Keratinocyte (primary cell): ENCODE results near the gene BHLHE40. TPM values are rescaled to one million over a fixed set of nuclear protein-coding genes. Genes with fewer than 3 reads are reported as not detected.
A peak's percentile ranks its signal among the peaks of the same experiment; 100 is the strongest.

Source experiments
- DNase-seq: peaks from one replicate; pipeline ENCODE4 v3.0.0-alpha.2; 2011; ENCODE audit warnings: low read depth, missing footprints, low spot score
- FAIRE-seq: peaks from 2 replicates; lab custom pipeline; 2011; peaks lifted over from hg19 to GRCh38; lab: Jason Lieb, UNC
- H2AFZ ChIP-seq: 2 replicates; pipeline ENCODE4 v1.6.0; 2012; ENCODE audit warnings: low read length, control low read depth, inconsistent platforms; ENCODE audit not compliant: control insufficient read depth
- H3K27ac ChIP-seq: 2 replicates; pipeline ENCODE4 v1.5.1; 2011; ENCODE audit warnings: low read length; ENCODE audit not compliant: control insufficient read depth, insufficient read depth
- H3K27me3 ChIP-seq: 3 replicates; pipeline ENCODE4 v1.6.0; 2011; ENCODE audit warnings: low read length; ENCODE audit not compliant: control insufficient read depth, insufficient read depth; ENCODE audit errors: extremely low read depth
- H3K36me3 ChIP-seq, 2 experiments: 2 replicates in 1 of 2; 3 replicates in 1 of 2; pipeline ENCODE4 v1.5.1; 2011; ENCODE audit warnings: low read length in 2 of 2, mild to moderate bottlenecking in 1 of 2; ENCODE audit not compliant: control insufficient read depth in 2 of 2, insufficient read depth in 2 of 2; ENCODE audit errors: extremely low read depth in 1 of 2
- H3K4me1 ChIP-seq: 3 replicates; pipeline ENCODE4 v1.5.1; 2011; ENCODE audit warnings: low read length; ENCODE audit not compliant: control insufficient read depth, insufficient read depth; ENCODE audit errors: extremely low read depth
- H3K4me2 ChIP-seq: 3 replicates; pipeline ENCODE4 v1.6.0; 2011; ENCODE audit warnings: low read depth, low read length; ENCODE audit not compliant: control insufficient read depth, insufficient read depth; ENCODE audit errors: extremely low read depth
- H3K4me3 ChIP-seq, 3 experiments: fragments of 200-600 bp in 1 of 3; sonication (generic) in 1 of 3; 2 replicates in 2 of 3; 3 replicates in 1 of 3; pipeline ENCODE4 v1.5.1; 2011 to 2016; ENCODE audit warnings: low read length in 3 of 3, mild to moderate bottlenecking in 3 of 3, control low read depth in 2 of 3, inconsistent platforms in 1 of 3, low read depth in 1 of 3, mixed read lengths in 1 of 3, mixed run types in 1 of 3, moderate library complexity in 1 of 3; ENCODE audit not compliant: control insufficient read depth in 2 of 3, insufficient read depth in 2 of 3; ENCODE audit errors: extremely low read depth in 1 of 3
- H3K79me2 ChIP-seq: 2 replicates; pipeline ENCODE4 v1.6.0; 2012; ENCODE audit warnings: low read length; ENCODE audit not compliant: control insufficient read depth, insufficient read depth
- H3K9ac ChIP-seq: 3 replicates; pipeline ENCODE4 v1.6.0; 2011; ENCODE audit warnings: low read length; ENCODE audit not compliant: control insufficient read depth, insufficient read depth; ENCODE audit errors: extremely low read depth
- H3K9me1 ChIP-seq: 3 replicates; pipeline ENCODE4 v1.6.0; 2011; ENCODE audit warnings: low read length; ENCODE audit not compliant: control insufficient read depth, insufficient read depth; ENCODE audit errors: extremely low read depth
- H3K9me3 ChIP-seq: 2 replicates; pipeline ENCODE4 v1.5.1; 2012; ENCODE audit warnings: low read depth, low read length; ENCODE audit not compliant: control insufficient read depth
- H4K20me1 ChIP-seq: 3 replicates; pipeline ENCODE4 v1.6.0; 2011; ENCODE audit warnings: low read length; ENCODE audit not compliant: control insufficient read depth, insufficient read depth; ENCODE audit errors: extremely low read depth
- CTCF ChIP-seq, 3 experiments: IDR thresholded peaks in 1 of 3; conservative IDR thresholded peaks in 1 of 3; optimal IDR thresholded peaks in 1 of 3; 2 replicates in 2 of 3; 3 replicates in 1 of 3; pipeline versions ENCODE3 to v1.5.1; 2011; ENCODE audit warnings: low read length in 3 of 3, mild to moderate bottlenecking in 3 of 3, moderate library complexity in 2 of 3, control low read depth in 1 of 3, inconsistent platforms in 1 of 3; ENCODE audit not compliant: insufficient read depth in 2 of 3; ENCODE audit errors: extremely low read depth in 1 of 3
- EZH2 ChIP-seq: IDR thresholded peaks from one replicate; pipeline ENCODE4 v1.6.1; 2012; ENCODE audit warnings: inconsistent platforms, mild to moderate bottlenecking, low read length, moderate library complexity
- dilution Hi-C: fragments of 300-500 bp; cut with MboI; formaldehyde crosslinking; loops from one replicate; pipeline ENCODE4 v1.7.0; 2020; ENCODE audit warnings: low sequenced_read_pairs; ENCODE audit not compliant: extremely low pct_ligation_motif_present
- polyA plus RNA-seq, 5 experiments: library from polyadenylated mRNA; depleted of rRNA in 3 of 5; stranded (reverse) in 3 of 5; stranded (forward) in 1 of 5; unstranded in 1 of 5; fragments of >200 nt; gene quantifications; 1 replicate in 1 of 5; 2 replicates in 3 of 5; 3 replicates in 1 of 5; pipeline versions ENCODE4 v1.2.1 to v1.2.3, GENCODE V29; 2011 to 2012; ENCODE audit warnings: missing spikeins in 2 of 5, low read depth in 1 of 5, low replicate concordance in 1 of 5

BHLHE40 gene
- polyA plus RNA-seq, 1 donor (not counting 4 experiments of a cell fraction or from before 2014, with no cell fraction given), result 95.7 TPM

- no peaks in the 10 kb centered on the region for H3K9me1 ChIP-seq
- H3K4me3 ChIP-seq, result no peak overlapping the region
Observed at GRCh38 chr3:5021116-5022092, 42.2 kb downstream of the BHLHE40 start.

GRCh38 chr3:5022187-5022965 lies 43.1 kb downstream of the BHLHE40 start:
- no peaks in the 10 kb centered on the region for H3K36me3 ChIP-seq
- TF ChIP-seq EZH2 (no peak), CTCF (optimal IDR thresholded peaks at IDR 0.05 in 1 of 3, IDR thresholded peaks at IDR 0.05 in 1 of 3, conservative IDR thresholded peaks at IDR 0.05 in 1 of 3; ENCODE audit: extremely low read depth in 1 of 3, insufficient read depth in 2 of 3, low read length in 3 of 3) (no peak)
- no peaks in the 10 kb centered on the region for H3K27me3 ChIP-seq
- no peaks in the 10 kb centered on the region for H4K20me1 ChIP-seq
- H3K4me1 ChIP-seq, result peaks cover 80% of the 10 kb centered on the region
- no peak for FAIRE-seq
- H3K4me2 ChIP-seq, result peak overlapping the region; percentile 65
- dilution Hi-C loops, result no loop called here
- H3K4me3 ChIP-seq, result no peak overlapping the region
- no peak overlapping the region for H2AFZ ChIP-seq
- H3K79me2 ChIP-seq, result no peaks in the 10 kb centered on the region
- H3K9me3 ChIP-seq, result no peaks in the 10 kb centered on the region
- peak overlapping the region; percentile 97 for H3K27ac ChIP-seq
- no peaks in the 10 kb centered on the region for H3K9me1 ChIP-seq
- DNase-seq, result no peak
- peak overlapping the region; percentile 75 for H3K9ac ChIP-seq

More at GRCh38 chr3:5021116-5022092, 42.2 kb downstream of the BHLHE40 start:
- peak in 1 of 3 experiments; percentile 34 for TF ChIP-seq CTCF (optimal IDR thresholded peaks at IDR 0.05 in 1 of 3, IDR thresholded peaks at IDR 0.05 in 1 of 3, conservative IDR thresholded peaks at IDR 0.05 in 1 of 3; ENCODE audit: extremely low read depth in 1 of 3, insufficient read depth in 2 of 3, low read length in 3 of 3)
- TF ChIP-seq EZH2, result no peak
- H3K27me3 ChIP-seq, result no peaks in the 10 kb centered on the region
- no peaks in the 10 kb centered on the region for H3K79me2 ChIP-seq
- H3K4me1 ChIP-seq, result peaks cover 89% of the 10 kb centered on the region
- peak overlapping the region; percentile 65 for H3K4me2 ChIP-seq
- H3K9ac ChIP-seq, result peak overlapping the region; percentile 75
- no peaks in the 10 kb centered on the region for H4K20me1 ChIP-seq
- dilution Hi-C loops, result no loop called here
- H2AFZ ChIP-seq, result no peak overlapping the region
- H3K36me3 ChIP-seq, result no peaks in the 10 kb centered on the region
- DNase-seq, result peak; percentile 89
- FAIRE-seq, result peak; percentile 56
- H3K27ac ChIP-seq, result peak overlapping the region; percentile 97
- no peaks in the 10 kb centered on the region for H3K9me3 ChIP-seq
